IPS-15b (cell line): Measurements from ENCODE around the gene CILP.

Experiments
- H3K27me3 ChIP-seq: one replicate; pipeline ENCODE4 v1.6.1; 2013; ENCODE audit warnings: low read length; ENCODE audit not compliant: control insufficient read depth, insufficient read depth
- H3K36me3 ChIP-seq: one replicate; pipeline ENCODE4 v1.6.1; 2013; ENCODE audit warnings: low read length; ENCODE audit not compliant: control insufficient read depth, insufficient read depth
- H3K4me1 ChIP-seq: one replicate; pipeline ENCODE4 v1.6.1; 2013; ENCODE audit warnings: mild to moderate bottlenecking, low read length; ENCODE audit not compliant: control insufficient read depth, insufficient read depth
- H3K4me3 ChIP-seq: one replicate; pipeline ENCODE4 v1.5.1; 2013; ENCODE audit warnings: low read depth, low read length
- H3K9ac ChIP-seq: one replicate; pipeline ENCODE4 v1.6.1; 2013; ENCODE audit warnings: low read depth, mild to moderate bottlenecking, low read length
- H3K9me3 ChIP-seq: one replicate; pipeline ENCODE4 v1.6.1; 2013; ENCODE audit warnings: mild to moderate bottlenecking, low read length; ENCODE audit not compliant: control insufficient read depth, insufficient read depth

CILP gene

DNA sequence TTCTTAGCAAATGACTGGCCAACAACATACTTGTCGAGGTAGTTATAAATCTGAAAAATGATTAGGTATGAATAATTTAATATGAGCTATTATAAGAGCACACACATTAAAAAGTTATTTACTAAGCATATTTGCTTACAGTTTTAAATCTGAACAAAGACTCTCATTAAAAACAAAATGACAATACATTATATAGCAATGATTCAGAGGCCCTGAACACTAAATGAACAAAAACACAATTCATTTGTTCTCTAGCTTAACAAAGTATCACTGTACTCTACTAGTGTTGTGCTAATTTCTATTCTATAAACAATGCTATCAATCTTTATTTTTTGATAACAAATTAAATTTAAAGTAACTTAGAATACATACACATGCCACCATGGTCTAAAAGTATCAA, 47.1 kb downstream of the CILP start:
- H3K36me3 ChIP-seq = no peaks in the 10 kb centered on the region
- H3K4me3 ChIP-seq = no peak overlapping the region
- H3K27me3 ChIP-seq = no peaks in the 10 kb centered on the region
- no peaks in the 10 kb centered on the region for H3K9me3 ChIP-seq
- no peak overlapping the region for H3K9ac ChIP-seq
- H3K4me1 ChIP-seq = no peaks in the 10 kb centered on the region

DNA sequence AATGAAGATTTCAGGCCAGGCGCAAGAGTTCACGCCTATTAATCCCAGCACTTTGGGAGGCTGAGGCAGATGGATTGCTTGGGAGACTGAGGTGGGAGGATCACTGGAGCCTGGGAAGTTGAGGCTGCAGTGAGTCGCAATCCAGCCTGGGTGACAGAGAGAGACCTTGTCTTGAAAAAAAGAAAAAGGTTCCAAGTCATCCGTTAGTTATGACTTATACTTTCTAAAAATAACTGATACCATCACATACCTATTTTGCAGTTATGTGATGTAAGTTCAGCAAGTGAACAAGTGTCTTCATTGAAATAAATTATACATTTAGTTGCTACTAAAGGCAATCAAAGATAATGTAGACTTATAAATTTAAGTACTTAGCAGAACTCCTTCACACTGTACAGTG, 48.2 kb downstream of the CILP start:
- H3K27me3 ChIP-seq = no peaks in the 10 kb centered on the region
- H3K9me3 ChIP-seq = no peaks in the 10 kb centered on the region
- H3K36me3 ChIP-seq = no peaks in the 10 kb centered on the region
- H3K4me1 ChIP-seq = no peaks in the 10 kb centered on the region
- H3K4me3 ChIP-seq = no peak overlapping the region
- no peak overlapping the region for H3K9ac ChIP-seq

DNA sequence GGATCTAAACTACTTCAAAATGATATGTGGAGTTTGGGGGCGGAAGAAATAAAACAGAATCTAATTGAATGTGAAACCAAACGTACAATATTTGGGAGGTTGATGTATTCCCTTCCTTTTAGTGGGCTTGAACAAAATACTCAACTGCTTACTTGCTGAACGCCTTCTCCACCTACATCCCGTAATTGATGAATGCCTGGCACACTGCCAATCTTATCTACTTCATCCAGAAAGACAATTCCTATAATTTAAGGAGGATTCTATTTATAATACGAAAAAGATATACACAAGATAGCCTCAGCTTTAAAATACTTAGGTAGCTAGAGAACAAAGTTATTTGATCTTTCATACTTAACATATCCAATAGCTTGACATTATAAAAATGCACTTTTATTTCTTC, 54.6 kb downstream of the CILP start:
- no peaks in the 10 kb centered on the region for H3K4me1 ChIP-seq
- H3K4me3 ChIP-seq = no peak overlapping the region
- H3K36me3 ChIP-seq = peaks cover 15% of the 10 kb centered on the region
- H3K27me3 ChIP-seq = no peaks in the 10 kb centered on the region
- H3K9ac ChIP-seq = no peak overlapping the region
- no peaks in the 10 kb centered on the region for H3K9me3 ChIP-seq

DNA sequence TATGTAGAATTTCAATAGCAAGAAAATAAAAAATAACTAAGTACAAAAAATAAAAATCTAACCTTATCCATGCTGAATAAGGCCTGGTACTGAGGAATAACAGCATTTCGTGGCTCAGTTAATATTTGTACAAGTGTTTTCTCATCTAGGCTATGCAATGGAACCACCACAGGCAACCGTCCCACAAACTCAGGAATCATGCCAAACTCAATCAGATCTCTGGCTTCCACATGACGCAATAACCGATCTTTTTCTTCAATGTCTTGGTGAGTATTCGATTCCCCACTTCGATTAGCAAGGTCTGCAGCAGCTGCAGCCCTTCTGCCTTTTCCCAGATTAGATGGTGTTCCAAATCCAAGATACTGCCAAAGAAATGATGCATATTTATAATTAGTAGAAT, 56.6 kb downstream of the CILP start:
- Histone ChIP-seq H3K9me3 (no peaks in the 10 kb centered on the region), H3K4me1 (no peaks in the 10 kb centered on the region), H3K27me3 (no peaks in the 10 kb centered on the region), H3K36me3 (peaks cover 15% of the 10 kb centered on the region), H3K4me3 (no peak overlapping the region), H3K9ac (no peak overlapping the region)

DNA sequence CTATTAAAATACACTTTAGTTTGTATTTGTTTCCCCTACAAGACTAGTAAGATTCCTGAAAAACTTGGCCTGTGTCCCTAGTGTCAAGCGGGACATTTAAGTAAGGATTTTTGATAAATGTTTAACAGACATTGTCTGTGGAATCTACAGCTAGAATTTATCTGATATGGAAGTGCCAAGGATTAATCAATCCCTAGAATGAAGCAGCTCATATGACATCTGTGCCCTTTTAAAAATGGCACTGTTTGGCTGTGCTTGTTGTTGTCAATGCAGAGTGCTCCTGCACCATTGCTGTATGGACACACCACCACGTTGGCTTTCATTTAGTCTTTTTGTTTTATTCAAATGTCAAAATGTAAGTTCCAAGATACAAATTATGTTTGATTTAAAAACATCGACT, 63.4 kb downstream of the CILP start:
- H3K36me3 ChIP-seq = no peaks in the 10 kb centered on the region

DNA sequence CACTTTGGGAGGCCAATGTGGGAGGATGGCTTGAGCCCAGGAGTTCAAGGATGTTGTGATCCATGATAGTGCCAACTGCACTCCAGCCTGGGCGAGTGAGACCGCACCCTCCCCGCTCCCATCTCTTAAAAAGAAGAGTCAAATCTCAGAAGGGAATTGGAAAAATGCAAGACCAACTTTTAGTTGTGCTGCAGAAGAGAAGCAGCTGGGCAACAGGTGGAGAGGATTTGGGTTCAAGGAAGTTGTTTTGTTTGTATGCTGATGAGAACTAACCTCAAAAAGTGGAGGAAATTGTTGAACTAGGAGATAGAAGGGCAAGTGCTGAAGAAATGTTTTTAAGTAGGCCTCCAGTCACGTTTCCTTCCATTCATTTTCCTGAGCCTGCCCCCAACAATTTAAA, 64.8 kb downstream of the CILP start:
- H3K4me1 ChIP-seq = no peaks in the 10 kb centered on the region
- H3K4me3 ChIP-seq = no peak overlapping the region
- no peaks in the 10 kb centered on the region for H3K36me3 ChIP-seq
- no peaks in the 10 kb centered on the region for H3K9me3 ChIP-seq
- no peaks in the 10 kb centered on the region for H3K27me3 ChIP-seq
- no peak overlapping the region for H3K9ac ChIP-seq

More for the DNA sequence above, 63.4 kb downstream of the CILP start:
- H3K27me3 ChIP-seq = no peaks in the 10 kb centered on the region
- H3K9ac ChIP-seq = no peak overlapping the region
- H3K9me3 ChIP-seq = no peaks in the 10 kb centered on the region
- H3K4me1 ChIP-seq = no peaks in the 10 kb centered on the region
- H3K4me3 ChIP-seq = no peak overlapping the region
